CD4-positive, alpha-beta memory T cell (primary cell): Measurements from ENCODE around the gene ROBO1. TPM values are rescaled to one million over a fixed set of nuclear protein-coding genes. Genes with fewer than 3 reads are reported as not detected.

Source experiments
- CTCF ChIA-PET: fragments of 350-600 bp; sonication (Branson Sonifier 250); formaldehyde crosslinking; loops from one replicate; lab custom pipeline; 2021; ENCODE audit warnings: inconsistent platforms; ENCODE audit not compliant: partially characterized antibody; lab: Charles Lee
- POLR2A ChIA-PET: fragments of 350-600 bp; sonication (Branson Sonifier 250); formaldehyde crosslinking; loops from one replicate; lab custom pipeline; 2021; ENCODE audit not compliant: partially characterized antibody; lab: Charles Lee
- DNase-seq, 5 donors: peaks; one replicate each; pipeline versions ENCODE4 v3.0.0 to v3.0.0-alpha.2; 2020 to 2022; ENCODE audit warnings: mixed read lengths in 1 of 5
- H3K27ac ChIP-seq: one replicate; pipeline ENCODE4 v1.7.0; 2013; ENCODE audit warnings: low read depth, low read length
- H3K27me3 ChIP-seq: 2 replicates; pipeline ENCODE4 v1.7.0; 2013; ENCODE audit warnings: mild to moderate bottlenecking, low read length, moderate library complexity; ENCODE audit not compliant: insufficient read depth
- H3K36me3 ChIP-seq: 2 replicates; pipeline ENCODE4 v1.7.0; 2013; ENCODE audit warnings: mild to moderate bottlenecking, low read length, moderate library complexity; ENCODE audit not compliant: insufficient read depth
- H3K4me1 ChIP-seq: 2 replicates; pipeline ENCODE4 v1.7.0; 2013; ENCODE audit warnings: mild to moderate bottlenecking, low read length, moderate library complexity; ENCODE audit not compliant: insufficient read depth
- H3K4me3 ChIP-seq, 2 donors: one replicate each; pipeline ENCODE4 v1.7.0; 2013; ENCODE audit warnings: low read length in 2 of 2, mild to moderate bottlenecking in 1 of 2
- H3K9me3 ChIP-seq, 2 donors: one replicate each; pipeline ENCODE4 v1.7.0; 2013; ENCODE audit warnings: low read length in 2 of 2, control low read depth in 1 of 2; ENCODE audit not compliant: control insufficient read depth in 1 of 2
- H3K27ac Mint-ChIP-seq, 7 donors: one replicate each; pipeline ENCODE4 v1.8.0; 2020 to 2021; ENCODE audit warnings: mixed read lengths in 7 of 7, mild to moderate bottlenecking in 6 of 7, inconsistent platforms in 3 of 7, moderate library complexity in 3 of 7
- H3K27me3 Mint-ChIP-seq, 2 donors: one replicate each; pipeline ENCODE4 v1.8.0; 2020 to 2021; ENCODE audit warnings: mixed read lengths in 2 of 2
- H3K36me3 Mint-ChIP-seq, 2 donors: one replicate each; pipeline ENCODE4 v1.8.0; 2020 to 2021; ENCODE audit warnings: mixed read lengths in 2 of 2, inconsistent platforms in 1 of 2, mild to moderate bottlenecking in 1 of 2
- H3K4me1 Mint-ChIP-seq, 4 donors: one replicate each; pipeline ENCODE4 v1.8.0; 2020 to 2021; ENCODE audit warnings: mixed read lengths in 4 of 4, mild to moderate bottlenecking in 1 of 4
- H3K4me3 Mint-ChIP-seq, 8 donors: one replicate each; pipeline ENCODE4 v1.8.0; 2020 to 2021; ENCODE audit warnings: mixed read lengths in 8 of 8, mild to moderate bottlenecking in 7 of 8, moderate library complexity in 6 of 8, inconsistent platforms in 3 of 8
- H3K9me3 Mint-ChIP-seq, 8 donors: one replicate each; pipeline ENCODE4 v1.8.0; 2020 to 2021; ENCODE audit warnings: mixed read lengths in 8 of 8, mild to moderate bottlenecking in 5 of 8, inconsistent platforms in 3 of 8, moderate library complexity in 1 of 8
- intact Hi-C: fragments of 100-400 bp; cut with micrococcal nuclease; formaldehyde crosslinking; loops from one replicate; pipeline ENCODE4 v1.15.1; 2023
- polyA plus RNA-seq, 2 donors: library from polyadenylated mRNA; unstranded; fragments of 300-500 nt; fragmentation: Illumina TruSeq; gene quantifications; one replicate each; pipeline ENCODE4 v1.2.3, GENCODE V29; 2021
- total RNA-seq, 2 experiments: library from RNA; stranded (reverse); gene quantifications; one replicate each; pipeline ENCODE4 v1.2.3, GENCODE V29; 2021

The ROBO1 gene
- total and polyA plus RNA-seq, 4 experiments from 2014 or later, result not detected

GRCh38 chr3:79410617-79411016 is 357.2 kb downstream of the ROBO1 start:
- no peak overlapping the region for H3K4me3 Mint-ChIP-seq
- ChIA-PET CTCF (interaction anchor here (1.1 kb wide), 1 partner anchor 9 kb away, joined by 3 read pairs; no protein-coding TSS in a partner anchor), POLR2A (no interaction called here)
- no peaks in the 10 kb centered on the region for H3K9me3 ChIP-seq
- DNase-seq, result no peak
- H3K9me3 Mint-ChIP-seq, result peaks cover 0 to 28% (median 10%) of the 10 kb centered on the region in 8 donors
- no peaks in the 10 kb centered on the region for H3K27me3 Mint-ChIP-seq
- no peaks in the 10 kb centered on the region for H3K4me1 Mint-ChIP-seq
- H3K27ac ChIP-seq, result no peak overlapping the region
- H3K27me3 ChIP-seq, result no peaks in the 10 kb centered on the region
- no peaks in the 10 kb centered on the region for H3K36me3 Mint-ChIP-seq
- no peaks in the 10 kb centered on the region for H3K4me1 ChIP-seq
- no peak overlapping the region for H3K27ac Mint-ChIP-seq
- no peak overlapping the region for H3K4me3 ChIP-seq
- no peaks in the 10 kb centered on the region for H3K36me3 ChIP-seq
- intact Hi-C loops, result no loop called here

GRCh38 chr3:79410136-79410535 is 357.7 kb downstream of the ROBO1 start:
- CTCF ChIA-PET, result no interaction called here
- H3K4me1 Mint-ChIP-seq, result no peaks in the 10 kb centered on the region
- H3K9me3 Mint-ChIP-seq, result peaks cover 0 to 23% (median 8%) of the 10 kb centered on the region in 8 donors
- POLR2A ChIA-PET, result no interaction called here
- H3K27ac Mint-ChIP-seq, result no peak overlapping the region
- DNase-seq, result no peak
- Histone ChIP-seq H3K4me3 (no peak overlapping the region), H3K9me3 (no peaks in the 10 kb centered on the region), H3K36me3 (no peaks in the 10 kb centered on the region), H3K27ac (no peak overlapping the region), H3K4me1 (no peaks in the 10 kb centered on the region), H3K27me3 (no peaks in the 10 kb centered on the region)
- H3K36me3 Mint-ChIP-seq, result no peaks in the 10 kb centered on the region
- H3K27me3 Mint-ChIP-seq, result no peaks in the 10 kb centered on the region
- no peak overlapping the region for H3K4me3 Mint-ChIP-seq
- intact Hi-C loops, result no loop called here

- no peaks in the 10 kb centered on the region for H3K4me1 Mint-ChIP-seq
- Histone ChIP-seq H3K27ac (no peak overlapping the region), H3K36me3 (no peaks in the 10 kb centered on the region), H3K9me3 (no peaks in the 10 kb centered on the region), H3K4me3 (no peak overlapping the region), H3K4me1 (no peaks in the 10 kb centered on the region), H3K27me3 (no peaks in the 10 kb centered on the region)
- H3K36me3 Mint-ChIP-seq, result no peaks in the 10 kb centered on the region
- ChIA-PET POLR2A (no interaction called here), CTCF (no interaction called here)
- H3K9me3 Mint-ChIP-seq, result peaks cover 2 to 17% (median 7%) of the 10 kb centered on the region in 8 donors
- H3K4me3 Mint-ChIP-seq, result no peak overlapping the region
- DNase-seq, result no peak
- no peaks in the 10 kb centered on the region for H3K27me3 Mint-ChIP-seq
- intact Hi-C loops, result no loop called here
- H3K27ac Mint-ChIP-seq, result no peak overlapping the region
Observed at GRCh38 chr3:79406175-79406574, 361.6 kb downstream of the ROBO1 start.

GRCh38 chr3:79405183-79405582 is 362.6 kb downstream of the ROBO1 start:
- Mint-ChIP-seq H3K4me3 (no peak overlapping the region), H3K36me3 (no peaks in the 10 kb centered on the region), H3K27me3 (no peaks in the 10 kb centered on the region), H3K9me3 (peaks cover 2 to 13% (median 8%) of the 10 kb centered on the region in 8 donors), H3K4me1 (no peaks in the 10 kb centered on the region), H3K27ac (no peak overlapping the region)
- no peak overlapping the region for H3K27ac ChIP-seq
- POLR2A ChIA-PET, result no interaction called here
- no peak for DNase-seq
- H3K36me3 ChIP-seq, result no peaks in the 10 kb centered on the region
- H3K27me3 ChIP-seq, result no peaks in the 10 kb centered on the region
- H3K4me1 ChIP-seq, result no peaks in the 10 kb centered on the region
- CTCF ChIA-PET, result no interaction called here
- no peaks in the 10 kb centered on the region for H3K9me3 ChIP-seq
- no peak overlapping the region for H3K4me3 ChIP-seq
- intact Hi-C loops, result no loop called here

- Mint-ChIP-seq H3K36me3 (no peaks in the 10 kb centered on the region), H3K4me1 (no peaks in the 10 kb centered on the region), H3K4me3 (no peak overlapping the region), H3K27ac (no peak overlapping the region), H3K9me3 (peaks cover 3 to 18% (median 7%) of the 10 kb centered on the region in 8 donors), H3K27me3 (no peaks in the 10 kb centered on the region)
- CTCF ChIA-PET, result no interaction called here
- DNase-seq, result no peak
- intact Hi-C loops, result no loop called here
- H3K9me3 ChIP-seq, result no peaks in the 10 kb centered on the region
- H3K4me3 ChIP-seq, result no peak overlapping the region
- H3K27ac ChIP-seq, result no peak overlapping the region
- no peaks in the 10 kb centered on the region for H3K36me3 ChIP-seq
- H3K27me3 ChIP-seq, result no peaks in the 10 kb centered on the region
- H3K4me1 ChIP-seq, result no peaks in the 10 kb centered on the region
- POLR2A ChIA-PET, result no interaction called here
Observed at GRCh38 chr3:79396595-79396994, 371.2 kb downstream of the ROBO1 start.

GRCh38 chr3:79392479-79392878 is 375.3 kb downstream of the ROBO1 start:
- intact Hi-C loops, result no loop called here
- Mint-ChIP-seq H3K9me3 (peaks cover 5 to 21% (median 12%) of the 10 kb centered on the region in 8 donors), H3K4me1 (no peaks in the 10 kb centered on the region)

GRCh38 chr3:79390352-79390751 is 377.4 kb downstream of the ROBO1 start:
- DNase-seq, result no peak
- Histone ChIP-seq H3K27me3 (no peaks in the 10 kb centered on the region), H3K27ac (no peak overlapping the region), H3K4me3 (no peak overlapping the region), H3K36me3 (no peaks in the 10 kb centered on the region), H3K4me1 (no peaks in the 10 kb centered on the region), H3K9me3 (no peaks in the 10 kb centered on the region)
- H3K36me3 Mint-ChIP-seq, result no peaks in the 10 kb centered on the region
- CTCF ChIA-PET, result no interaction called here
- H3K9me3 Mint-ChIP-seq, result peaks cover 6 to 29% (median 16%) of the 10 kb centered on the region in 8 donors
- intact Hi-C loops, result no loop called here
- no peaks in the 10 kb centered on the region for H3K4me1 Mint-ChIP-seq
- H3K27ac Mint-ChIP-seq, result no peak overlapping the region
- POLR2A ChIA-PET, result no interaction called here
- no peak overlapping the region for H3K4me3 Mint-ChIP-seq
- no peaks in the 10 kb centered on the region for H3K27me3 Mint-ChIP-seq

More at GRCh38 chr3:79392479-79392878, 375.3 kb downstream of the ROBO1 start:
- H3K4me3 Mint-ChIP-seq, result no peak overlapping the region
- no peak overlapping the region for H3K4me3 ChIP-seq
- H3K36me3 Mint-ChIP-seq, result no peaks in the 10 kb centered on the region
- H3K27ac ChIP-seq, result no peak overlapping the region
- no peak for DNase-seq
- ChIA-PET CTCF (no interaction called here), POLR2A (no interaction called here)
- H3K36me3 ChIP-seq, result no peaks in the 10 kb centered on the region
- H3K27me3 Mint-ChIP-seq, result no peaks in the 10 kb centered on the region
- no peaks in the 10 kb centered on the region for H3K4me1 ChIP-seq
- no peak overlapping the region for H3K27ac Mint-ChIP-seq
- H3K9me3 ChIP-seq, result no peaks in the 10 kb centered on the region
- H3K27me3 ChIP-seq, result no peaks in the 10 kb centered on the region

GRCh38 chr3:79385211-79385610 is 382.6 kb downstream of the ROBO1 start:
- Mint-ChIP-seq H3K9me3 (peaks cover under 1 to 31% (median 14%) of the 10 kb centered on the region in 8 donors), H3K27me3 (no peaks in the 10 kb centered on the region), H3K36me3 (no peaks in the 10 kb centered on the region), H3K4me1 (no peaks in the 10 kb centered on the region), H3K27ac (no peak overlapping the region), H3K4me3 (no peak overlapping the region)
- Histone ChIP-seq H3K27ac (no peak overlapping the region), H3K4me3 (no peak overlapping the region), H3K36me3 (no peaks in the 10 kb centered on the region), H3K4me1 (no peaks in the 10 kb centered on the region), H3K27me3 (no peaks in the 10 kb centered on the region), H3K9me3 (no peaks in the 10 kb centered on the region)
- intact Hi-C loops, result no loop called here
- POLR2A ChIA-PET, result no interaction called here
- DNase-seq, result no peak
- CTCF ChIA-PET, result no interaction called here
